PFSK-1 (cell line): ENCODE results near the gene CDCA8.

Experiments
- FOXP2 ChIP-seq: optimal IDR thresholded peaks from 2 replicates; pipeline ENCODE3; 2011; ENCODE audit warnings: borderline replicate concordance, control low read depth, inconsistent platforms; ENCODE audit not compliant: insufficient read depth; ENCODE audit errors: extremely low read length, extremely low read depth
- POLR2AphosphoS5 ChIP-seq: IDR thresholded peaks from 2 replicates; pipeline ENCODE4 v1.6.1; 2012; ENCODE audit warnings: low read depth, mild to moderate bottlenecking, control low read depth, low read length, moderate library complexity
- SIN3A ChIP-seq: IDR thresholded peaks from 2 replicates; pipeline ENCODE4 v1.6.1; 2012; ENCODE audit warnings: mild to moderate bottlenecking, low read length, moderate library complexity, borderline replicate concordance; ENCODE audit not compliant: insufficient read depth
- TAF1 ChIP-seq: IDR thresholded peaks from 2 replicates; pipeline ENCODE4 v1.6.1; 2012; ENCODE audit warnings: low read length, control low read depth, borderline replicate concordance; ENCODE audit not compliant: insufficient read depth
- TF ChIP-seq, protein P1 (sequence below), 2 experiments: IDR thresholded peaks; 2 replicates each; pipeline versions ENCODE4 v1.6.1 to v1.8.0; 2011 to 2012; ENCODE audit warnings: low read depth in 2 of 2, low read length in 2 of 2, control low read depth in 1 of 2, inconsistent platforms in 1 of 2, mild to moderate bottlenecking in 1 of 2, moderate library complexity in 1 of 2; ENCODE audit not compliant: insufficient read depth in 1 of 2

Gene CDCA8

DNA sequence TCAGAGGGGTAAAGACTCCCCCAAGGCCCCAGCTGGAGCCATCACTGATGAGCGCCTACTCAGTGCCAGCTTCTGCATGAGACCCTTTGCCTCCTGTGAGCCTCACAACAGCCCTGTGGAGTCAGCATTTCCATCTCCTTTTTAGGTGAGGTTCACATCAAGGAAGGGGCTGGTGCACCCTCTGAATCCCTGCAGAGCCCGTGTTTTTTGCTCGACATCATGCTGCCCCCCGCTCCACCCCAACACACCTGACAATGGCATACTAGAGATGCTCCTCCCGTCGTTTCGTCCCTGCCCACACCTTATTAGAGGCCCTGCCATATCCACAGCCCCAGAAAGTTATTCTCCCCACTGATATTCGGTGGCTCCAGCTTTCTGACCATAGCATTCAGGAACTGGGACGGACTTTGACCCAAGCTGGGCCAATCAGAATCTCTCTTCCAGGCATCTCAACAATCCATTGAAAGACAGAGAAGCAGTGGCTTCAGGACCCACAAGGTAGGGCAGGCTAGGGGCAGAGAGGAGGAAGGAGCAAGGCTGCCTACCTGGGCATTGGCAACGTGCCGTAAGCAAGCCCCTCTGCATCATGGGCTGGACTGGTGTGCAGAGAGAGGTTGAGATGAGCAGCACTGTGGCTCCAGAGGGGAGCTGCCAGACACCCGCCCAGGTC lies 39.9 kb downstream of the CDCA8 start:
- TF ChIP-seq SIN3A (no peak), FOXP2 (no peak), TAF1 (no peak), POLR2AphosphoS5 (no peak)
- TF ChIP-seq, protein P1, sequence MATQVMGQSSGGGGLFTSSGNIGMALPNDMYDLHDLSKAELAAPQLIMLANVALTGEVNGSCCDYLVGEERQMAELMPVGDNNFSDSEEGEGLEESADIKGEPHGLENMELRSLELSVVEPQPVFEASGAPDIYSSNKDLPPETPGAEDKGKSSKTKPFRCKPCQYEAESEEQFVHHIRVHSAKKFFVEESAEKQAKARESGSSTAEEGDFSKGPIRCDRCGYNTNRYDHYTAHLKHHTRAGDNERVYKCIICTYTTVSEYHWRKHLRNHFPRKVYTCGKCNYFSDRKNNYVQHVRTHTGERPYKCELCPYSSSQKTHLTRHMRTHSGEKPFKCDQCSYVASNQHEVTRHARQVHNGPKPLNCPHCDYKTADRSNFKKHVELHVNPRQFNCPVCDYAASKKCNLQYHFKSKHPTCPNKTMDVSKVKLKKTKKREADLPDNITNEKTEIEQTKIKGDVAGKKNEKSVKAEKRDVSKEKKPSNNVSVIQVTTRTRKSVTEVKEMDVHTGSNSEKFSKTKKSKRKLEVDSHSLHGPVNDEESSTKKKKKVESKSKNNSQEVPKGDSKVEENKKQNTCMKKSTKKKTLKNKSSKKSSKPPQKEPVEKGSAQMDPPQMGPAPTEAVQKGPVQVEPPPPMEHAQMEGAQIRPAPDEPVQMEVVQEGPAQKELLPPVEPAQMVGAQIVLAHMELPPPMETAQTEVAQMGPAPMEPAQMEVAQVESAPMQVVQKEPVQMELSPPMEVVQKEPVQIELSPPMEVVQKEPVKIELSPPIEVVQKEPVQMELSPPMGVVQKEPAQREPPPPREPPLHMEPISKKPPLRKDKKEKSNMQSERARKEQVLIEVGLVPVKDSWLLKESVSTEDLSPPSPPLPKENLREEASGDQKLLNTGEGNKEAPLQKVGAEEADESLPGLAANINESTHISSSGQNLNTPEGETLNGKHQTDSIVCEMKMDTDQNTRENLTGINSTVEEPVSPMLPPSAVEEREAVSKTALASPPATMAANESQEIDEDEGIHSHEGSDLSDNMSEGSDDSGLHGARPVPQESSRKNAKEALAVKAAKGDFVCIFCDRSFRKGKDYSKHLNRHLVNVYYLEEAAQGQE (IDR thresholded peaks at IDR 0.05; ENCODE audit: insufficient read depth in 1 of 2, low read depth in 2 of 2, low read length in 2 of 2): no peak

DNA sequence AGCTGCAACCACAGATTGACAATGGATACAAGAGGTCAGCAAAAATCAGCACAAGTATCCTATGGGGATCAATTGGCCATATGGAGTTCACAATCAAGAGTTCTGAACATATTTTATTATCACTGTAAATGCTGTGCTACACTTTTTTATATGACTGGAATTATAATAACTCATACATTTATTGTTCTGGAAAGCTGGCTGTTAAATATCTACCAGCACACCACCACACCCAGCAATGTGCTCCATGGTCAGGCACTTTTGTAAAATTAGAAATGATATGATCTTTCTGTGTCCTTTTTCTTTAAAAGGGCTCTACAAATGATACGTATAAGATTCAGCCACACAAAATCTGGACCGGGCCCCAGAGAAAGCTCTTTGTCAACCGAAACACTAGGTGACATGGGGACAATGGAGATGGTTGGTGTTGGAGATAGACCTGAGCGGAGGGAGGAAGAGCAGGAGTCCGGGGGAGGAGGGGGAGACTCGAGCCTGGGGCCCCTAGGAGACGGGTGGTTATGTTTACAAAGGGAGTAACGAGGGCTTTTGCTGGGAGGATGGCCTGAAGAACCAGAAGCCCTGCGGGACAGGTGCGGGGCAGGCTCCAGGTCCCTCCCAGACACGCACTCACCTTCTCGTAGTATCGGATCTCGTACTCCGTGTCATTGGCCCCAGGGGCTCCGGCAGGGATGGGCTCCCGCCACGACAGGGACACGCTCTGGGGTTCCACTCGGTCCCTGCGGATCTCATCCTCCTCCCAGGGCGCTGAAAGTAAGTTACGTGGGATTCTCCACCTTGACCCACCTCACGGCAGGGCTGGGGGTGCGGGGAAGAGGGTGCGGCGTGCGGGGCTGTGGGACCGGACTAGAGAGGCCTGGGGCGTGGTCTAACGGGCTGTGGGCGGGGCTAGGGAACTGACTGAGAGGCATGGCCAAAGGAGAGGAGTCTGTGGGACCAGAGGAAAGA lies 42.6 kb downstream of the CDCA8 start:
- TF ChIP-seq SIN3A: no peak
- TF ChIP-seq TAF1: no peak
- no peak for TF ChIP-seq FOXP2

DNA sequence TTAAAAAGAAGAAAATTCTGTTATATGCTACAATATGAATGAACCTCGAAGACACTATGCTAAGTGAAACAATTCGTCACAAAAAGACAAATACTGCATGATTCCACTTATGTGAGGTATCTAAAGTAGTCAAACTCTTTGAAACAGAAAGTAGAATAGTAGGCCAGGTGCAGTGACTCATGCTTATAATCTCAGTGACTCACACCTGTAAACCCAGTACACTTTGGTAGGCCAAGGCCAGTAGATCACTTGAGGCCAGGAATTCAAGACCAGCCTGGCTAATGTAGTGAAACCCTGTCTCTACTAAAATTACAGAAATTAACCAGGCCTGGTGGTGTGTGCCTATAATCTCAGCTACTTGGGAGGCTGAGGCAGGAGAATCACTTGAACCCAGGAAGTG lies 46.9 kb downstream of the CDCA8 start:
- TF ChIP-seq, protein P1 (IDR thresholded peaks at IDR 0.05; ENCODE audit: insufficient read depth in 1 of 2, low read depth in 2 of 2, low read length in 2 of 2): no peak
- TF ChIP-seq SIN3A: no peak
- no peak for TF ChIP-seq FOXP2
- TF ChIP-seq TAF1: no peak
- TF ChIP-seq POLR2AphosphoS5: no peak

DNA sequence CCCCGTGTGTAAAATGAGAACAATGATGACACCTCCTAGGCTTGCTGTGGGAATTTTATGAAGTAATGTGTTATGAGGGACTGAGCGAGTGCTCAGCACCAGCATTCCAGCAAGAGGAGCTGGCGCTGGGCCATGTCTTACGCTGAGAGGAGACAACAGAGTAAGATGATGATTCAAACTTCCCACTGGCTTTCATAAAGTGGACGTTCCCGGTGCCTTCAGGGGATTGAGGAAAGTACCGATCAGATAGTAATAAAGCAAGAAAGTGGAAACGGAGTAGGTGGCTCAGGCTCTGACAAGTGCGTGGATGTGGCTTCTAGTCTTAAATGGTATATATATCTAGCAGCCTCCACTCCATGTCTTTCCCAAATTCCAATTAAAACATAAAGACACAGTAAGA lies 48.8 kb downstream of the CDCA8 start:
- no peak for TF ChIP-seq SIN3A
- TF ChIP-seq FOXP2: no peak
- TF ChIP-seq, protein P1 (IDR thresholded peaks at IDR 0.05; ENCODE audit: insufficient read depth in 1 of 2, low read depth in 2 of 2, low read length in 2 of 2): no peak
- no peak for TF ChIP-seq POLR2AphosphoS5
- no peak for TF ChIP-seq TAF1

DNA sequence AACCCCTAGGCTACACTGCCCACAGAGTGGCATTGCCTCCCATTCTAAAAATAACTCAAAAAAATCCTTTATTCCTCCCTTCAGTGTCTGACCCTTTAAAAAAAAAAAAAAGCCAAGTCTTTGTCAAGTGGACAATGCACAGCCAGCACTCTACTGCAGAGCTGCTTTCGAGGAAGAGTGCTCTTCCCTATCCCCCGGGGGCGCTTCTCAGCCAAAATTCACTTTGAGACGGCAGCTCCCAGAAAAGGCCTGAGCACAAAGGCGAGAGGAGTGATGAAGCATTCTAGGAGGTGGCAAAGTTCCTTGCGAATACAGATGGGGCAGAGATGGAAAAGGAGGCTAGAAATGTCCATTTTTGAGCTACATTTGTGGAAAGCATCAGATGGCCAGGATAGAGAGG lies 49.3 kb downstream of the CDCA8 start:
- TF ChIP-seq FOXP2 (no peak), SIN3A (no peak), POLR2AphosphoS5 (no peak), TAF1 (no peak)
- TF ChIP-seq, protein P1 (IDR thresholded peaks at IDR 0.05; ENCODE audit: insufficient read depth in 1 of 2, low read depth in 2 of 2, low read length in 2 of 2): no peak
